Trophoblast cell (in vitro differentiated cells and primary cell): Measurements from ENCODE around the gene MTIF3.

Source experiments
- DNase-seq, 2 donors: peaks; one replicate each; pipeline ENCODE4 v3.0.0-alpha.2; 2016
- H2AFZ ChIP-seq: 2 replicates; pipeline ENCODE4 v1.6.1; 2013; ENCODE audit warnings: low read length, moderate library complexity, mild to moderate bottlenecking; ENCODE audit not compliant: insufficient read depth, poor library complexity
- H2AK5ac ChIP-seq: 2 replicates; pipeline ENCODE4 v1.6.1; 2013; ENCODE audit warnings: mild to moderate bottlenecking, low read length
- H2BK120ac ChIP-seq: 2 replicates; pipeline ENCODE4 v1.6.1; 2013; ENCODE audit warnings: low read length, mild to moderate bottlenecking, moderate library complexity; ENCODE audit not compliant: insufficient read depth, poor library complexity
- H2BK12ac ChIP-seq: 2 replicates; pipeline ENCODE4 v1.6.1; 2013; ENCODE audit warnings: mild to moderate bottlenecking, low read length, moderate library complexity
- H2BK5ac ChIP-seq: 2 replicates; pipeline ENCODE4 v1.6.1; 2013; ENCODE audit warnings: low read length, low read depth, moderate library complexity, mild to moderate bottlenecking; ENCODE audit not compliant: poor library complexity
- H3K14ac ChIP-seq: 2 replicates; pipeline ENCODE4 v1.6.1; 2013; ENCODE audit warnings: mild to moderate bottlenecking, low read length
- H3K18ac ChIP-seq: 2 replicates; pipeline ENCODE4 v1.6.1; 2013; ENCODE audit warnings: mild to moderate bottlenecking, low read length
- H3K23ac ChIP-seq: 2 replicates; pipeline ENCODE4 v1.6.1; 2013; ENCODE audit warnings: low read length
- H3K27ac ChIP-seq: 2 replicates; pipeline ENCODE4 v1.5.1; 2013; ENCODE audit warnings: low read depth, mild to moderate bottlenecking, inconsistent platforms, low read length, moderate library complexity
- H3K27me3 ChIP-seq: 2 replicates; pipeline ENCODE4 v1.6.1; 2013; ENCODE audit warnings: inconsistent platforms, mild to moderate bottlenecking, low read length, moderate library complexity; ENCODE audit not compliant: insufficient read depth
- H3K36me3 ChIP-seq, 2 experiments: 1 replicate in 1 of 2; 2 replicates in 1 of 2; pipeline ENCODE4 v1.6.1; 2013; ENCODE audit warnings: low read length in 2 of 2, mild to moderate bottlenecking in 2 of 2, moderate library complexity in 1 of 2; ENCODE audit not compliant: insufficient read depth in 2 of 2, control insufficient read depth in 1 of 2
- H3K4ac ChIP-seq: 2 replicates; pipeline ENCODE4 v1.6.1; 2013; ENCODE audit warnings: low read depth, mild to moderate bottlenecking, low read length, moderate library complexity
- H3K4me1 ChIP-seq, 2 experiments: 1 replicate in 1 of 2; 2 replicates in 1 of 2; pipeline ENCODE4 v1.6.1; 2013; ENCODE audit warnings: low read length in 2 of 2, mild to moderate bottlenecking in 2 of 2, moderate library complexity in 1 of 2; ENCODE audit not compliant: insufficient read depth in 2 of 2, control insufficient read depth in 1 of 2
- H3K4me2 ChIP-seq: 2 replicates; pipeline ENCODE4 v1.6.1; 2013; ENCODE audit warnings: inconsistent platforms, mild to moderate bottlenecking, low read length, moderate library complexity
- H3K4me3 ChIP-seq: 2 replicates; pipeline ENCODE4 v1.5.1; 2013; ENCODE audit warnings: mild to moderate bottlenecking, low read depth, low read length, inconsistent platforms
- H3K79me1 ChIP-seq: one replicate; pipeline ENCODE4 v1.6.1; 2013; ENCODE audit warnings: low read length
- H3K79me2 ChIP-seq: 2 replicates; pipeline ENCODE4 v1.6.1; 2013; ENCODE audit warnings: low read length, mild to moderate bottlenecking; ENCODE audit not compliant: control insufficient read depth, insufficient read depth, poor library complexity
- H3K9ac ChIP-seq: 2 replicates; pipeline ENCODE4 v1.6.1; 2013; ENCODE audit warnings: mild to moderate bottlenecking, low read length
- H3K9me3 ChIP-seq: 2 replicates; pipeline ENCODE4 v1.6.1; 2013; ENCODE audit warnings: low read depth, mild to moderate bottlenecking, control low read depth, inconsistent platforms, low read length; ENCODE audit not compliant: insufficient read depth
- H4K12ac ChIP-seq: 2 replicates; pipeline ENCODE4 v1.6.1; 2013; ENCODE audit warnings: low read depth, mild to moderate bottlenecking, low read length, moderate library complexity
- H4K8ac ChIP-seq: 2 replicates; pipeline ENCODE4 v1.6.1; 2013; ENCODE audit warnings: low read depth, mild to moderate bottlenecking, low read length, moderate library complexity
- H4K91ac ChIP-seq: one replicate; pipeline ENCODE4 v1.6.1; 2013; ENCODE audit warnings: low read depth, mild to moderate bottlenecking, low read length, moderate library complexity
- WGBS: extraction: QIAGEN DNeasy Blood & Tissue Kit; methylation state at CpG from one replicate; pipeline ENCODE4 v1.1.7; 2013; ENCODE audit warnings: missing lambda C conversion rate; ENCODE audit not compliant: insufficient read length, insufficient coverage; ENCODE audit errors: extremely low coverage; 5-methylcytosine and 5-hydroxymethylcytosine counted together

The MTIF3 gene

GRCh38 chr13:27446986-27447583 is 3.3 kb downstream of the MTIF3 start:
- Histone ChIP-seq H3K4ac (no peak overlapping the region), H3K4me1 (peaks cover 0 to 5% of the 10 kb centered on the region in 2 experiments), H2AFZ (no peak overlapping the region), H3K14ac (no peak overlapping the region), H3K9ac (no peak overlapping the region), H3K27me3 (no peaks in the 10 kb centered on the region), H3K4me2 (no peak overlapping the region), H3K23ac (no peak overlapping the region), H3K79me1 (peaks cover 12% of the 10 kb centered on the region), H3K79me2 (peaks cover 4% of the 10 kb centered on the region), H3K27ac (no peak overlapping the region), H4K91ac (no peak overlapping the region), H2BK5ac (no peak overlapping the region), H2BK12ac (no peak overlapping the region), H3K36me3 (peaks cover 0 to 2% of the 10 kb centered on the region in 2 experiments), H2AK5ac (no peak overlapping the region), H3K18ac (no peak overlapping the region), H2BK120ac (no peak overlapping the region), H4K8ac (no peak overlapping the region), H4K12ac (no peak overlapping the region), H3K4me3 (no peak overlapping the region), H3K9me3 (no peaks in the 10 kb centered on the region)
- WGBS = no CpG with 5 or more reads among the region's 7 CpGs
- DNase-seq = no peak

- H3K27me3 ChIP-seq = no peaks in the 10 kb centered on the region
- H3K4me3 ChIP-seq = no peak overlapping the region
- no peaks in the 10 kb centered on the region for H3K4me1 ChIP-seq
- no peaks in the 10 kb centered on the region for H3K79me2 ChIP-seq
- H3K4ac ChIP-seq = no peak overlapping the region
- no peak overlapping the region for H3K27ac ChIP-seq
- H2BK120ac ChIP-seq = no peak overlapping the region
- peaks cover 2 to 7% of the 10 kb centered on the region in 2 experiments for H3K36me3 ChIP-seq
- H3K4me2 ChIP-seq = no peak overlapping the region
- no peak overlapping the region for H2BK5ac ChIP-seq
- WGBS = no CpG with 5 or more reads among the region's 7 CpGs
- H3K79me1 ChIP-seq = no peaks in the 10 kb centered on the region
- no peak overlapping the region for H3K9ac ChIP-seq
- no peak overlapping the region for H4K12ac ChIP-seq
- H2BK12ac ChIP-seq = no peak overlapping the region
- H3K14ac ChIP-seq = no peak overlapping the region
- no peak overlapping the region for H3K23ac ChIP-seq
- no peak overlapping the region for H2AK5ac ChIP-seq
- DNase-seq = no peak
- H4K91ac ChIP-seq = no peak overlapping the region
- H3K18ac ChIP-seq = no peak overlapping the region
- no peak overlapping the region for H4K8ac ChIP-seq
- no peaks in the 10 kb centered on the region for H3K9me3 ChIP-seq
- no peak overlapping the region for H2AFZ ChIP-seq
These were observed 7.6 kb downstream of the MTIF3 start for GRCh38 chr13:27442797-27443196.

DNA sequence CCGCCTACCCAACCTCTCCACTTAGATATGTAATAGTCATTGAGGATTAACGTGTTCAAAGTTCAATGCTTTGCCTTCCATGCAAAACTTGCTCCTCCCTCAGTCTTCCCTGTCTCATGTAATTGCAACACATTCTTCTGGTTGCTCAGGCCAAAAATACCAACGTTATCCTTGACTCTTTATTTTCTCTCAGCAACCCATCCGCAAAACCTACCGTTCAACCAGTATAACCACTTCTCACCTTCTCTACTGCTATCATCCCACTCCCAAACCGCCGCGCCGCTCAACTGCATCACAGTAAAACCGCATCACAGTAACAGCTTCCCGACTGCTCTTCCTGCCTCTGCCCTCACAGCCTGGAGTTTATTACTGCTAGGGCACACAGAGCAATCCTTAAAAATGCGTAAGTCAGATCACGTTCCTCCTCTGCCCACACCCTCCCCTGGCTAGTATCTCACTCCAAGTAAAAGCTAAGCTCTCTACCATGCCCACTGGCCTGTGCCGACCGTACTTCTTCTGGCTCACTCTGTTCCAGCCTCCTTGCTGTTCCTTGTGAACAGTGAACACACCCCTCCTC is 8.2 kb downstream of the MTIF3 start:
- peak in 1 of 2 donors; percentile 41 for DNase-seq
- H2BK12ac ChIP-seq = no peak overlapping the region
- no peak overlapping the region for H4K8ac ChIP-seq
- H4K12ac ChIP-seq = no peak overlapping the region
- H3K14ac ChIP-seq = no peak overlapping the region
- H2BK120ac ChIP-seq = no peak overlapping the region
- no peak overlapping the region for H3K18ac ChIP-seq
- H3K9me3 ChIP-seq = no peaks in the 10 kb centered on the region
- no peak overlapping the region for H2BK5ac ChIP-seq
- no peaks in the 10 kb centered on the region for H3K79me2 ChIP-seq
- H3K27ac ChIP-seq = no peak overlapping the region
- H3K79me1 ChIP-seq = no peaks in the 10 kb centered on the region
- H3K9ac ChIP-seq = no peak overlapping the region
- H2AK5ac ChIP-seq = no peak overlapping the region
- H3K36me3 ChIP-seq = peaks cover 2 to 7% of the 10 kb centered on the region in 2 experiments
- no peaks in the 10 kb centered on the region for H3K27me3 ChIP-seq
- no peak overlapping the region for H3K4me3 ChIP-seq
- no peak overlapping the region for H2AFZ ChIP-seq
- no peak overlapping the region for H3K23ac ChIP-seq
- H3K4me2 ChIP-seq = no peak overlapping the region
- no CpG with 5 or more reads among the region's 15 CpGs for WGBS
- no peak overlapping the region for H3K4ac ChIP-seq
- no peak overlapping the region for H4K91ac ChIP-seq
- no peaks in the 10 kb centered on the region for H3K4me1 ChIP-seq

DNA sequence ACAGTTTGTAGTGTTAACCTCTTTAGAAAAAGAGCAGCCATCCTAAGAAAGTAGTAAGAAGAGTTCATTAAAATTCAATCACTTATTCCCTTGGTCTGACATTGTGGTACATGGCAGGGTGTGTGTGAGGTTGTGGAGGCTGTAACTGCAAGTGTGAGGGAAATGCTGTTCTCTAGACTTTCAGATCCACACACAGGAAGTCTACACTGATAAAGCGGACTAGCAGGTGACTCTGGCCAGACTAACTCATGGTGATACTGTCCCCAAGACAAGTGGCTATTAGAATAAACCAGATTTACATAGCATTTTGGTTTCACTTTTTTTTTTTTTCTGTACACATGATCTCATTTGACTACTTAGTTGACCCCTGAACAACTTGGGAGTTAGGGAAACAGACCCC is 10.0 kb downstream of the MTIF3 start:
- no peak overlapping the region for H2BK12ac ChIP-seq
- no peaks in the 10 kb centered on the region for H3K4me1 ChIP-seq
- H2AFZ ChIP-seq = no peak overlapping the region
- H3K4me2 ChIP-seq = no peak overlapping the region
- no peak overlapping the region for H3K18ac ChIP-seq
- no peak overlapping the region for H3K14ac ChIP-seq
- no peaks in the 10 kb centered on the region for H3K9me3 ChIP-seq
- peaks cover 5 to 11% of the 10 kb centered on the region in 2 experiments for H3K36me3 ChIP-seq
- H3K4ac ChIP-seq = no peak overlapping the region
- no peak overlapping the region for H3K23ac ChIP-seq
- no peaks in the 10 kb centered on the region for H3K79me1 ChIP-seq
- no CpG with 5 or more reads among the region's 1 CpG for WGBS
- H3K9ac ChIP-seq = no peak overlapping the region
- no peak overlapping the region for H3K4me3 ChIP-seq
- no peaks in the 10 kb centered on the region for H3K27me3 ChIP-seq
- no peak overlapping the region for H4K12ac ChIP-seq
- H2BK5ac ChIP-seq = no peak overlapping the region
- no peak for DNase-seq
- no peak overlapping the region for H4K8ac ChIP-seq
- no peaks in the 10 kb centered on the region for H3K79me2 ChIP-seq
- H2AK5ac ChIP-seq = no peak overlapping the region
- no peak overlapping the region for H4K91ac ChIP-seq
- no peak overlapping the region for H2BK120ac ChIP-seq
- no peak overlapping the region for H3K27ac ChIP-seq
